Parathyroid adenoma (tissue), 2 donors: ENCODE results near the gene PDIA5.

Source experiments
- H2AFZ ChIP-seq: fragments of 300-600 bp; sonication (generic); one replicate; pipeline ENCODE4 v1.7.0; 2017; ENCODE audit warnings: antibody characterized with exemption, mild to moderate bottlenecking
- H3K27ac ChIP-seq: fragments of 300-600 bp; sonication (generic); one replicate; pipeline ENCODE4 v1.7.0; 2017
- H3K27me3 ChIP-seq: fragments of 300-600 bp; sonication (generic); one replicate; pipeline ENCODE4 v1.7.0; 2017; ENCODE audit warnings: low read length; ENCODE audit not compliant: control insufficient read depth, insufficient read depth
- H3K36me3 ChIP-seq: fragments of 300-600 bp; sonication (generic); one replicate; pipeline ENCODE4 v1.7.0; 2017; ENCODE audit warnings: low read length; ENCODE audit not compliant: control insufficient read depth, insufficient read depth
- H3K4me1 ChIP-seq: fragments of 300-600 bp; sonication (generic); one replicate; pipeline ENCODE4 v1.7.0; 2017; ENCODE audit warnings: control low read depth
- H3K4me2 ChIP-seq: fragments of 300-600 bp; sonication (generic); one replicate; pipeline ENCODE4 v1.7.0; 2017; ENCODE audit warnings: low read length
- H3K4me3 ChIP-seq: fragments of 300-600 bp; sonication (generic); one replicate; pipeline ENCODE4 v1.7.0; 2017; ENCODE audit warnings: low read depth, low read length
- H3K79me2 ChIP-seq: fragments of 300-600 bp; sonication (generic); one replicate; pipeline ENCODE4 v1.7.0; 2017; ENCODE audit warnings: control low read depth
- H3K9ac ChIP-seq: fragments of 300-600 bp; sonication (generic); one replicate; pipeline ENCODE4 v1.7.0; 2017; ENCODE audit warnings: mild to moderate bottlenecking
- H3K9me3 ChIP-seq: fragments of 300-600 bp; sonication (generic); one replicate; pipeline ENCODE4 v1.7.0; 2017; ENCODE audit warnings: low read length; ENCODE audit not compliant: control insufficient read depth
- CTCF ChIP-seq: fragments of 300-600 bp; sonication (generic); IDR thresholded peaks from one replicate; pipeline ENCODE4 v1.7.0; 2017; ENCODE audit warnings: antibody characterized with exemption, mild to moderate bottlenecking
- donor health status: primary hyperparathyroidism.

The PDIA5 gene

GRCh38 chr3:123137001-123137400 is 70.2 kb downstream of the PDIA5 start:
- H3K4me2 ChIP-seq = peak overlapping the region; percentile 39
- peak overlapping the region; percentile 2 for H3K27ac ChIP-seq
- H3K4me1 ChIP-seq = peaks cover 7% of the 10 kb centered on the region
- H3K27me3 ChIP-seq = no peaks in the 10 kb centered on the region
- no peak overlapping the region for H3K9ac ChIP-seq
- no peaks in the 10 kb centered on the region for H3K36me3 ChIP-seq
- no peak for TF ChIP-seq CTCF
- H3K4me3 ChIP-seq = no peak overlapping the region
- H3K79me2 ChIP-seq = no peaks in the 10 kb centered on the region
- no peaks in the 10 kb centered on the region for H3K9me3 ChIP-seq
- H2AFZ ChIP-seq = no peak overlapping the region

- Histone ChIP-seq H3K27ac (no peak overlapping the region), H3K79me2 (no peaks in the 10 kb centered on the region), H3K4me3 (no peak overlapping the region), H3K36me3 (no peaks in the 10 kb centered on the region), H3K9ac (no peak overlapping the region), H3K4me2 (no peak overlapping the region), H3K9me3 (no peaks in the 10 kb centered on the region), H3K27me3 (no peaks in the 10 kb centered on the region), H3K4me1 (peaks cover 11% of the 10 kb centered on the region), H2AFZ (no peak overlapping the region)
- no peak for TF ChIP-seq CTCF
Measured at GRCh38 chr3:123138839-123139444, 72.1 kb downstream of the PDIA5 start.

- Histone ChIP-seq H3K27me3 (no peaks in the 10 kb centered on the region), H3K4me1 (peaks cover 11% of the 10 kb centered on the region), H3K79me2 (no peaks in the 10 kb centered on the region), H3K4me2 (no peak overlapping the region), H3K27ac (no peak overlapping the region), H3K9me3 (no peaks in the 10 kb centered on the region), H3K9ac (no peak overlapping the region), H2AFZ (no peak overlapping the region), H3K4me3 (no peak overlapping the region), H3K36me3 (no peaks in the 10 kb centered on the region)
- no peak for TF ChIP-seq CTCF
Measured at GRCh38 chr3:123139522-123139921, 72.7 kb downstream of the PDIA5 start.

- Histone ChIP-seq H3K79me2 (no peaks in the 10 kb centered on the region), H3K36me3 (no peaks in the 10 kb centered on the region)
Measured at GRCh38 chr3:123140550-123140949, 73.7 kb downstream of the PDIA5 start.

More at GRCh38 chr3:123140550-123140949, 73.7 kb downstream of the PDIA5 start:
- H3K4me2 ChIP-seq = no peak overlapping the region
- no peak overlapping the region for H2AFZ ChIP-seq
- no peak overlapping the region for H3K27ac ChIP-seq
- peaks cover 11% of the 10 kb centered on the region for H3K4me1 ChIP-seq
- H3K27me3 ChIP-seq = no peaks in the 10 kb centered on the region
- no peak overlapping the region for H3K4me3 ChIP-seq
- H3K9ac ChIP-seq = no peak overlapping the region
- H3K9me3 ChIP-seq = no peaks in the 10 kb centered on the region
- no peak for TF ChIP-seq CTCF
